SH-SY5Y (cell line): Measurements from ENCODE around the gene SORCS3.

Experiments used
- GATA2 ChIP-seq: IDR thresholded peaks from 2 replicates; pipeline ENCODE4 v1.6.1; 2011; ENCODE audit warnings: mild to moderate bottlenecking, low read depth, low read length
- GATA3 ChIP-seq: IDR thresholded peaks from 2 replicates; pipeline ENCODE4 v1.6.1; 2011; ENCODE audit warnings: low read depth, mild to moderate bottlenecking, low read length, moderate library complexity

DNA sequence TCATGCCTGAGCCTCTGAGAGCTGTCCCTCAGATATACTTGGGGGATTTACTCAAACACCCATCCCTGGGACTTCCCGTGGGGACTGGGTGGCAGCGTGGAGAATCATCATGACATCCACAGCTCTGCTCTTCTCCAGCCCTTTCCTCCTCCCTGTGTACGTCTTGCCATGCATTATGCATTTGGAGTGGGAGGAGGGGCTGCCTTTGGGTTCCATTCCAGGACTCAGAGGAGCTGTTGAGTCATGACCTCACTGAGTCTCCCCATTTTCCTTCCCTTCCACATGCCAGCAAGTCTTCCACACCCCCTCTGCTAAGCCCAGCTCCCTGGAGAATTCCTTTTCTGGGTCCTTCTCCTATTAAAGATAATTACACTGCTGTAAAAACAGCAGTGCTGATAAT, 480.7 kb downstream of the SORCS3 start:
- TF ChIP-seq GATA2 (no peak), GATA3 (no peak)
